ENCODE measurements around the gene C11orf21.

Gene C11orf21

GRCh38 chr11:2270322-2271076 is 31.2 kb downstream of the C11orf21 start, which contains the start of gene ASCL2:
ASCL2 (minus strand) TSS chr11:2270588; CDS start chr11:2270332, 256 bp downstream.
- H3K27ac ChIP-seq, result peak within 1 kb of the TSS; percentile 59
- no peak for TF ChIP-seq CTCF (conservative IDR thresholded peaks at IDR 0.05)

- TF ChIP-seq CTCF (conservative IDR thresholded peaks at IDR 0.05), result peak; percentile 55
- peak overlapping the region; percentile 59 for H3K27ac ChIP-seq
Measured at GRCh38 chr11:2269601-2270321, 32.0 kb downstream of the C11orf21 start.

- H3K27ac ChIP-seq, result peak overlapping the region; percentile 59
Measured at GRCh38 chr11:2268729-2269600, 32.8 kb downstream of the C11orf21 start.

GRCh38 chr11:2267851-2268728 is 33.6 kb downstream of the C11orf21 start:
- no peak for TF ChIP-seq CTCF (conservative IDR thresholded peaks at IDR 0.05)

More at GRCh38 chr11:2268729-2269600, 32.8 kb downstream of the C11orf21 start:
- TF ChIP-seq CTCF (conservative IDR thresholded peaks at IDR 0.05), result no peak

GRCh38 chr11:2267306-2267850 is 34.3 kb downstream of the C11orf21 start:
- TF ChIP-seq CTCF (conservative IDR thresholded peaks at IDR 0.05), result no peak
- no peak overlapping the region for H3K27ac ChIP-seq

More at GRCh38 chr11:2267851-2268728, 33.6 kb downstream of the C11orf21 start:
- H3K27ac ChIP-seq, result peak overlapping the region; percentile 59

- no peak overlapping the region for H3K27ac ChIP-seq
- TF ChIP-seq CTCF (conservative IDR thresholded peaks at IDR 0.05), result no peak
Measured at GRCh38 chr11:2266586-2267305, 35.0 kb downstream of the C11orf21 start.
